IMR-90 (cell line): Measurements from ENCODE around the gene APIP. TPM values are rescaled to one million over a fixed set of nuclear protein-coding genes. Genes with fewer than 3 reads are reported as not detected.

Source experiments
- ATAC-seq: fragments of 200-7000 bp; cut with Tn5 transposase; 2 replicates; pipeline ENCODE4 v1.9.1; 2020; ENCODE audit warnings: low read depth, mild to moderate bottlenecking, moderate library complexity
- BruUV-seq: library from RNA; stranded (reverse); fragments of 400-500 nt; replicated peaks from 2 replicates; lab custom pipeline; 2021; lab: Mats Ljungman, UMichigan
- CTCF ChIA-PET: fragments of 300-600 bp; formaldehyde crosslinking; extraction: SDS; loops from one replicate; lab custom pipeline; 2021; ENCODE audit warnings: antibody characterized with exemption; lab: Yijun Ruan, JAX
- POLR2A ChIA-PET: fragments of 300-600 bp; sonication (Branson Sonifier 250); formaldehyde crosslinking; loops from one replicate; lab custom pipeline; 2022; ENCODE audit warnings: antibody characterized with exemption; ENCODE audit not compliant: unreplicated experiment; lab: Charles Lee
- DNase-seq: peaks from one replicate; pipeline ENCODE4 v3.0.0; 2013
- H2AFZ ChIP-seq: replicated peaks from 2 replicates; pipeline ENCODE3; 2013; ENCODE audit warnings: low read length, mild to moderate bottlenecking; ENCODE audit not compliant: poor library complexity
- H2AK5ac ChIP-seq: 2 replicates; pipeline ENCODE4 v1.6.1; 2013; ENCODE audit warnings: low read depth, low read length, inconsistent platforms
- H2AK9ac ChIP-seq: replicated peaks from 2 replicates; pipeline ENCODE3; 2013; ENCODE audit warnings: mild to moderate bottlenecking, low read depth, low read length, moderate library complexity; ENCODE audit not compliant: poor library complexity
- H2BK120ac ChIP-seq: 2 replicates; pipeline ENCODE4 v1.6.1; 2013; ENCODE audit warnings: low read depth, low read length, inconsistent platforms
- H2BK15ac ChIP-seq: 3 replicates; pipeline ENCODE4 v1.6.1; 2013; ENCODE audit warnings: low read depth, low read length, inconsistent platforms
- H2BK20ac ChIP-seq: 2 replicates; pipeline ENCODE4 v1.6.1; 2013; ENCODE audit warnings: low read depth, mild to moderate bottlenecking, inconsistent platforms, low read length, moderate library complexity
- H2BK5ac ChIP-seq: 2 replicates; pipeline ENCODE4 v1.6.1; 2013; ENCODE audit warnings: mild to moderate bottlenecking, low read depth, low read length, inconsistent platforms; ENCODE audit not compliant: poor library complexity, severe bottlenecking
- H3K14ac ChIP-seq: replicated peaks from 2 replicates; pipeline ENCODE4 v1.6.1; 2013; ENCODE audit warnings: low read depth, low read length, inconsistent platforms
- H3K18ac ChIP-seq: 2 replicates; pipeline ENCODE4 v1.6.1; 2013; ENCODE audit warnings: low read depth, low read length, control low read depth
- H3K23ac ChIP-seq: 2 replicates; pipeline ENCODE4 v1.6.1; 2013; ENCODE audit warnings: low read depth, low read length, inconsistent platforms
- H3K27ac ChIP-seq: 2 replicates; pipeline ENCODE4 v1.5.1; 2013; ENCODE audit warnings: mild to moderate bottlenecking, control low read depth, low read length; ENCODE audit not compliant: insufficient read depth
- H3K27me3 ChIP-seq: 2 replicates; pipeline ENCODE4 v1.6.1; 2013; ENCODE audit warnings: low read length; ENCODE audit not compliant: control insufficient read depth, insufficient read depth
- H3K36me3 ChIP-seq: 2 replicates; pipeline ENCODE4 v1.6.1; 2013; ENCODE audit warnings: low read length, mixed read lengths; ENCODE audit not compliant: control insufficient read depth, insufficient read depth
- H3K4ac ChIP-seq: 2 replicates; pipeline ENCODE4 v1.6.1; 2013; ENCODE audit warnings: low read depth, low read length, inconsistent platforms
- H3K4me1 ChIP-seq: 2 replicates; pipeline ENCODE4 v1.6.1; 2013; ENCODE audit warnings: low read length, mixed read lengths; ENCODE audit not compliant: control insufficient read depth, insufficient read depth
- H3K4me2 ChIP-seq: 2 replicates; pipeline ENCODE4 v1.6.1; 2013; ENCODE audit warnings: low read depth, mild to moderate bottlenecking, control low read depth, low read length, moderate library complexity
- H3K4me3 ChIP-seq: 2 replicates; pipeline ENCODE4 v1.5.1; 2013; ENCODE audit warnings: low read depth, mild to moderate bottlenecking, control low read depth, low read length, moderate library complexity; ENCODE audit not compliant: insufficient read depth
- H3K56ac ChIP-seq: 2 replicates; pipeline ENCODE4 v1.6.1; 2013; ENCODE audit warnings: low read length, inconsistent platforms; ENCODE audit not compliant: insufficient read depth; ENCODE audit errors: extremely low read depth
- H3K79me1 ChIP-seq, 2 experiments: 2 replicates each; pipeline ENCODE4 v1.6.1; 2013; ENCODE audit warnings: low read length in 2 of 2, inconsistent platforms in 1 of 2, low read depth in 1 of 2
- H3K9ac ChIP-seq: 2 replicates; pipeline ENCODE4 v1.6.1; 2013; ENCODE audit warnings: low read depth, low read length, control low read depth
- H3K9me1 ChIP-seq: 2 replicates; pipeline ENCODE4 v1.6.1; 2013; ENCODE audit warnings: low read length, inconsistent platforms; ENCODE audit not compliant: insufficient read depth
- H3K9me3 ChIP-seq: 2 replicates; pipeline ENCODE4 v1.6.1; 2013; ENCODE audit warnings: low read length; ENCODE audit not compliant: control insufficient read depth, insufficient read depth
- H4K20me1 ChIP-seq: 2 replicates; pipeline ENCODE4 v1.6.1; 2013; ENCODE audit warnings: low read length, inconsistent platforms; ENCODE audit not compliant: insufficient read depth
- H4K5ac ChIP-seq: 2 replicates; pipeline ENCODE4 v1.6.1; 2013; ENCODE audit warnings: mild to moderate bottlenecking, low read depth, low read length, control low read depth
- H4K8ac ChIP-seq, 2 experiments: 2 replicates each; pipeline ENCODE4 v1.6.1; 2013; ENCODE audit warnings: low read depth in 2 of 2, low read length in 2 of 2, control low read depth in 1 of 2, inconsistent platforms in 1 of 2
- H4K91ac ChIP-seq: 2 replicates; pipeline ENCODE4 v1.6.1; 2013; ENCODE audit warnings: low read depth, low read length, inconsistent platforms; ENCODE audit not compliant: insufficient read depth
- CTCF ChIP-seq: conservative IDR thresholded peaks from 2 replicates; pipeline ENCODE4 v1.5.1; 2012; ENCODE audit warnings: mild to moderate bottlenecking, low read depth, low read length, improper control_type of control experiment
- MAFK ChIP-seq: IDR thresholded peaks from 2 replicates; pipeline ENCODE4 v1.6.1; 2012; ENCODE audit warnings: low read depth, low read length, improper control_type of control experiment
- WGBS, 2 experiments: methylation state at CpG; one replicate each; pipeline versions ENCODE4 v1.1.5 to v1.1.7; 2013; ENCODE audit warnings: missing lambda C conversion rate in 2 of 2; ENCODE audit not compliant: insufficient read length in 1 of 2; ENCODE audit errors: extremely low coverage in 2 of 2; 5-methylcytosine and 5-hydroxymethylcytosine counted together
- dilution Hi-C: fragments of 300-500 bp; cut with HindIII; formaldehyde crosslinking; loops from one replicate; pipeline ENCODE4 v1.14.3; 2018; ENCODE audit warnings: low sequenced_read_pairs; ENCODE audit not compliant: unreplicated experiment
- in situ Hi-C: fragments of 300-500 bp; cut with MboI; formaldehyde crosslinking; loops from 3 replicates; pipeline ENCODE4 v1.14.3; 2019; ENCODE audit warnings: low sequenced_read_pairs, inconsistent platforms, mixed read lengths
- intact Hi-C: fragments of 100-400 bp; cut with micrococcal nuclease; formaldehyde crosslinking; loops from 2 replicates; pipeline ENCODE4 v1.10.0; 2022
- polyA plus RNA-seq, 3 experiments: library from polyadenylated mRNA; depleted of rRNA; stranded (reverse); fragments of >200 nt; gene quantifications; 2 replicates each; pipeline ENCODE4 v1.2.3, GENCODE V29; 2012; ENCODE audit warnings: low replicate concordance in 1 of 3
- total RNA-seq: library from RNA; depleted of rRNA; stranded (reverse); fragments of >200 nt; gene quantifications from 2 replicates; pipeline ENCODE4 v1.2.3, GENCODE V29; 2012

APIP gene
- total and polyA plus RNA-seq, 2 of the 4 experiments (the other 2 are of a cell fraction), result 9.9 to 16.6 TPM

- no peaks in the 10 kb centered on the region for H3K36me3 ChIP-seq
- no peak overlapping the region for H3K14ac ChIP-seq
- H3K9ac ChIP-seq, result no peak overlapping the region
- H3K79me1 ChIP-seq, result no peaks in the 10 kb centered on the region
- H3K9me3 ChIP-seq, result no peaks in the 10 kb centered on the region
- no peak overlapping the region for H3K18ac ChIP-seq
- in situ Hi-C loops, result no loop called here
- no peak overlapping the region for H3K4ac ChIP-seq
- no CpG with 5 or more reads among the region's 4 CpGs for WGBS, 2 experiments
- ATAC-seq, result no peak
- no peaks in the 10 kb centered on the region for H4K20me1 ChIP-seq
- no peak overlapping the region for H2BK15ac ChIP-seq
- no peak overlapping the region for H2AFZ ChIP-seq
- TF ChIP-seq CTCF (peak; percentile 27; the same call in 1 of the 2 replicates), MAFK (no peak)
- no peak overlapping the region for H3K4me3 ChIP-seq
- no TSS peak for BruUV-seq
- H4K8ac ChIP-seq, result no peak overlapping the region
- peaks cover 9% of the 10 kb centered on the region for H3K27me3 ChIP-seq
- H2BK20ac ChIP-seq, result no peak overlapping the region
- H3K56ac ChIP-seq, result no peak overlapping the region
- H3K4me1 ChIP-seq, result no peaks in the 10 kb centered on the region
- intact Hi-C loops, result no loop called here
- H2BK120ac ChIP-seq, result no peak overlapping the region
- H3K23ac ChIP-seq, result no peak overlapping the region
- peak; percentile 13 for DNase-seq
- H2AK9ac ChIP-seq, result no peak overlapping the region
- ChIA-PET POLR2A (no interaction called here), CTCF (interaction anchor here (1.1 kb wide), 1 partner anchor 160 kb away, joined by 3 read pairs; no protein-coding TSS in a partner anchor)
- H3K4me2 ChIP-seq, result no peak overlapping the region
- no peak overlapping the region for H2AK5ac ChIP-seq
- dilution Hi-C loops, result no loop called here
- H2BK5ac ChIP-seq, result no peak overlapping the region
- no peak overlapping the region for H4K91ac ChIP-seq
- H3K27ac ChIP-seq, result no peak overlapping the region
- H4K5ac ChIP-seq, result no peak overlapping the region
- H3K9me1 ChIP-seq, result no peaks in the 10 kb centered on the region
These were observed 75.3 kb downstream of the APIP start for GRCh38 chr11:34840736-34841386.
